NCI-H1092 (cell line): ENCODE data around the gene SERINC4.
A peak's percentile ranks its signal among the peaks of the same experiment; 100 is the strongest.

Experiments
- DNase-seq: peaks from one replicate; lab custom pipeline; 2025; lab: John Stamatoyannopoulos, UW

Gene SERINC4

DNA sequence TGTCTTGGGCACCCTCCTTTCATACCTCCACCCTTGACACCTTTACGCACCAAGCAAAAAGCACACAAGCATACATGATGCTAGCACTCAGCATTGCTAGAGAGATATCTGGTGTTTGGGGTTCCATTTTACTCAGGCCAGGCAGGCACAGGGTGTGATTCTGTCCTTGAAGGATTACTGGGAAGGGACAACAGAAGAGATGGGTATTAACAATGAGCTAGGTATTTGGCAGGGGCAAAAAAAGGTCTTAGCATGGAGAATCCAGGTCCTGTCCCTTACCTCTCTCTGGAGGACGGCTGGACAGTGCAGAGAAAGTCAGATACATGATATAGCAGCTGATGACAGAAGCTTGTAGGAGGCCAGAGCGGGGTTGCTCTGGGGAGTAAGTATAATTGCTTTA lies 3.5 kb downstream of the SERINC4 start:
- no peak for DNase-seq

DNA sequence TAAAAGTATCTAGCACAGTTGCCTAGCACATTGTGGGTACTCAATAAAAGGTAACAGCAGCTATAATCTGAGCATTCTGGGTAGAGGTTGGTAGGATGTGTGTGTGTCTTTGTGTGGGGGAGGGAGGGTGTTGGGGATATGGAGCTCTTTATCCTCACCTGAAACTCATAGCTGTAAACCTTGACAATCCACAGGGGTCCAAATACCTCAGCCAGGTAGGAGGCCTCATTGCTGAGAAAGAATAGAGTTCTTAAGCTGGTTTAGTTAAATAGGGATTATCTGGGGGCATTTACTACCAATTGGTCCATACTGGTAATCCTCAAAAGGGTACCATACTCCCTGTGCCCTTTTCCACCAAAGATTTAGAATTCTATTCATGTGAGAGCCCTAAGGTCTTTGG lies 4.0 kb downstream of the SERINC4 start:
- no peak for DNase-seq

DNA sequence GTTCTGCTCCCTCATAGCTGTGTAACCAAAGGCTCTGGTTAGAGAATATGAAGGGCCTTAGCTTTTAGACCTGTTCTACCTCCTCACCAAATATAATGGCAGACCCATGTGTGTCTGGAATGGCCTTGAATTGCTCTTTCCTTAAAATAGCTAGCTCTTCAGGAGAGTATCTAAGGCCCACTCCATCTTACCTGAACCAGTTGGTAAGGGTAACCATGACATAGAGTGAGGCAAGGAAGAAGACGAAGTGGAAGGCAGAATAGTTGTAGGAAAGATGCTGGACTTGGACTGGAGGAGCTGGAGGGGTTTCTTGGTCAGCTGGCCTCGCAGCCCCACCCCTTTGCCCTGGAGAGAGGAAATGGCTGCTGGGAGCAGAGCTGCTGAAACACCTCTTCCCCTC lies 4.8 kb downstream of the SERINC4 start:
- DNase-seq = no peak

DNA sequence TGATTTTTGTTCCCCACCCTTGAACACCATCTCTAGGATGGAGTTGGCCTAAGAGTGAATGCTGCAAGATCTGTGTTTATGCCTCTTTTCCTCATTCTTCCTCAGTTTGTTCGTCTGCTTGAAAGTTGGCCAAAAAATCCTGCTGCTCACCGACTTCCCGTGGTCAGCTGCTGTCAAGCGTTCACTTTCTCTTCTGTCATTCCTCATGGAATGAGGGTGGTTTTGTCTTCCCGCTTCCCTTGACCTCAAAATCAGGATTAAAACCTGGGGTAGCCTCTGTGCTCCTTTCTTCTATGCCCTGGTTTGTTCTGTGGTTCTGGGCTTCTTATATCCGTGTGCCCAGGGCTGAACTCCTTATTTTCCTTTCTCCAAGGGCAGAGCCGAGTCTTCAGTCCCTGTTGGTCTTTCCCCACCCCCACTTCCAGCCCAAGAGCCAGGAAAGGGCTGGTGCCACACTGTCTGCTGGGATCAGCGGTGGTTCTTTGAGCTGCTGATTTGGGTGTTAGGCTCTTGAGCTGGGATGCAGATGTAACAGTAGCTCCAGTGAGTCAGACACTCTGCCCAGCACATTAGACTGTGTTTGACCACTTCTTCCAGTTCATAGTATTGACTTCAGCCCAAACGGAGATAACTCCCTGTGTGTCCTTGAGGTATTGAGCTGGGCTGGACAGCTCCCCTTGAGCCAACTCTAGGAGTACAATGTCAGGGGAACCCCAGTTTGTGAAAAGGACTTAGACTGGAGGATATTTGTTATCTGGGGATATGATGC lies 5.6 kb downstream of the SERINC4 start:
- no peak for DNase-seq

DNA sequence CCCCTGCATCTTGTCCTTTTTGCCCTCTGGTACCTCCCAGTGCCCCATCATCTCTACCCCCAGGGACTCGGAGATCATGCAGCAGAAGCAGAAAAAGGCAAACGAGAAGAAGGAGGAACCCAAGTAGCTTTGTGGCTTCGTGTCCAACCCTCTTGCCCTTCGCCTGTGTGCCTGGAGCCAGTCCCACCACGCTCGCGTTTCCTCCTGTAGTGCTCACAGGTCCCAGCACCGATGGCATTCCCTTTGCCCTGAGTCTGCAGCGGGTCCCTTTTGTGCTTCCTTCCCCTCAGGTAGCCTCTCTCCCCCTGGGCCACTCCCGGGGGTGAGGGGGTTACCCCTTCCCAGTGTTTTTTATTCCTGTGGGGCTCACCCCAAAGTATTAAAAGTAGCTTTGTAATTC lies 6.4 kb downstream of the SERINC4 start:
- no peak for DNase-seq

DNA sequence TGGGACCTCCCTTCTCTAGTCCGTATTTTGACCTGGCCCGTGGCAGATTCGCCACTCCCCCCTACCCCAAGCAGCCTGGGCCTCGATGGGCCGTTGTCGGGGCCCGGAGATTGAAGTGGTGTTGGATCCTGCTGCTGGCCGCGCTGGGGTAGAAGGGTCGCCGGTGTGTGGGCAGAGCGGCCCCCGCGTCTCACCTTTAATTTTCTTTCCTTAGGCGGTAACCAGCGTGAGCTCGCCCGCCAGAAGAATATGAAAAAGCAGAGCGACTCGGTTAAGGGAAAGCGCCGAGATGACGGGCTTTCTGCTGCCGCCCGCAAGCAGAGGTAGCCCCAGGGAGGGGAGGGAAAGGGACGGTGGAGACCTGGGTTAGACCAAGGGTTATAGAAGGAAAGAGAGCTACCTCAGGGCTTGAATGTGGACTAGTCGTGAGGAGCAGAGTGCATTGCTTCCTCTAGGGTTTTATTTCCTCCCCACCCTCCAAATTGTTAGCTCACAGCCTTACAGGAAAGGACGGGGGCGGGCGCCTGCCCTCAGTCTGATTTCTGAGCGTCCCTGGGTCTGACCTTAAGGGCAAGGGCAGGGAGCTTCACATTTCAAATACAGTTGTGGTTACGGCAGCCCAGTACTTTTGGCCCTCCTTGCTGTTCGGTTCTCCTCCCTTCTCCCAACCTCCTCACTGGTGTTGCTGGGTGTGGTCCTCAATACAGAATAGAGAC lies 7.1 kb downstream of the SERINC4 start:
- no peak for DNase-seq

DNA sequence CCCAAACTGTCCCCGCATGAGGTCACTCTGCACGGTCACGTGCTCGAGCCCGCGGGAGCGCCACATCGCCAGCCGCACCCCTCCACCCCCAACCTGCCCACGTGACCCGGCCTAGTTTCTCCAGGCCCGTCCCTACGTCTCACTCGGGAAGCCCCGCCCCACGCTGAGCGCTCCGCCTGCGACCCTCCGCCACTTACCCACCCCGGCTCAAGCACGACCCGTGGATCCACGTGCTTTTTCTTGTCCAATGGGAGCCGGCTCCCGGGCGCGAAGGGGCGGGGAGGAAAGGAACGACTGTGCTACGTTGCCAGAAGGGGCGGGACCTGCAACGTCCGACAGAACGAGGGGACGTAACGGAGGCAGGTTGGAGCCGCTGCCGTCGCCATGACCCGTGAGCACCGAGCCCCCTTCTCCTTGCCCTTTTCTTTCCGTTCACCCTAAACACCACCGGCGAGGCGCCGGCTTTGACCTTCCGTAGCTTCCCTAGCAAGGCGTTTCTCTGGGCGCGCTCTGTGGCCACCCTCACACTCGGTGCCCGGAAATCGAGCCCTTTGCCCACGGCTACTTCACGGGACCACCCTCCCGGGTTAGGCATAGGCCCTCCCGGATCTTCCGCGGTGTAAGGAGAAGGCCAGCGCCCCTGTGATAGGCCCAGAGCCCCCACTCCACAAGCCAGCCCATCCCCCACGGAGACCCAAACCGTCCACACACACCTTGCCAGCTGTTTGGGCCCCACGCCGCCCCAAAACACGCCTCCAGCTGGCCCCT lies 7.8 kb downstream of the SERINC4 start, which contains the start of gene SERF2:
SERF2 (plus strand) TSS at position 328 of the 768 bp plus-strand sequence; CDS start at position 385, 57 bp downstream.
- DNase-seq = peak; percentile 97

DNA sequence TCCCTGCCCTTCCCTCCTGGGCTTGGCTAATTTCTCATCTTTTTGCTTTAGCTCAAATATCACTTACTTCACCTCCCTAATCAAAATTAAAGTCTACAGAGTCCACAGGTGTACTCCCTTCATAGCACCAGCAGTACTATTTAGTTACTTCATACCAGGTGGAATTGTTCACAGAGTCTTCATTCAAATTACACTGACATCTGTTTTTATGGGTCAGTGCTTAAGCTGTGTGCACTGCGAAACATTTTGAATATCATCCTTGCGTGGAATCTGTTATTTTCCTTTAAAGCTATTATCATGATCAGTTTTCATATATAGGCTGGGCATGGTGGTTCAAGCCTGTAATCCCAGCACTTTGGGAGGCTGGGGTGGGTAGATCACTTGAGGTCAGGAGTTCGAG lies 10.6 kb downstream of the SERINC4 start:
- no peak for DNase-seq

DNA sequence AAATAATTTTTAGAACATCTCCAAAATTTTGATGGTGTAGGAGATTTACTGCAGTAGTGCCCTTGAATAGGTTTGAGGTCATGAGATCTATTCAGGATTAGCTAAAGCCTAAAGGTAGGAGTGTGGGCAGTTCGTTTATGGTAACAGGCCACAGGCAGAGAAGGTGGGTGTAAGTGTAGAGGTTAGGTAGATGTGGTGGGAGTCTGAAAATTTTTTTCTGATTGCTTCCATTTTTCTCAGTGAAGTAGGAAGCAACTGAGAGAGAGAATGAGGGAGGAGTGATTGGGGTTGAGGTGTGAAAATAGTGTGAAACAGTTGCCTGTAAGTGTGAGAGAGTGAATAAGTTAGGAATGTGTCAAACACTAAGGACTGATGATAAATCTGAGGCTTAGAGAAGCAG lies 21.0 kb downstream of the SERINC4 start:
- DNase-seq = no peak

DNA sequence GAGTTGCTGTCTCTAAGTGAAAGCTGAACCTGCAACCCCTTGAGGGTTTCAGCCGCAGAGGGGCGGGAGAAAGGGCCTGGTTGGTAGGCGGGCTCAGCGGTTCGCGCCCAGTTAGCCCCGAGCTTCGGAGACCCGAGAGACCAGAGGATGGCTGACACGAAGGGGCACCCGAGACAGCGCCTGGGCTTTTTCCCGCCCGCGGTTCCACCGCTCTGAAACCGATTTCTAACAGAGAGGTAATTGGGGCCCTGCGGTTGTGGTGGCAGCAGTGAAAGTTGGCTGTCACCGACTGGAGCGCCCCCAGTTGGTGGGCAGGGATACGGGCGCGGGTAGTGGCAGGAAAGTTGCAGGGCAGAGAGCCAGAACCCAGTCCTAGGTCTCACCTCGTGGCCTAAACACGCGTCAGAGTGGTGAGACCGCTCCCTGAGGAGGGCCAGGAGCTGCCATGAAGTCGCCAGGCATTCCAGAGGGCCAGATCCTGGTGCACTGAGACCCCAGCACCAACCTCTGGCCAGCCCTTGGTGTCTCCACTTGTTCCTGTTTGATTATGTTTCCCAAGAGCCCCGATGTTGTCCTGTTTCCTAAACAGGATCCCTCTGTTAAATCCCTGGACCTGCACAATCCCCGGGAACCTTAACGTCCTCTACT lies 22.6 kb downstream of the SERINC4 start:
- DNase-seq = peak; percentile 64

DNA sequence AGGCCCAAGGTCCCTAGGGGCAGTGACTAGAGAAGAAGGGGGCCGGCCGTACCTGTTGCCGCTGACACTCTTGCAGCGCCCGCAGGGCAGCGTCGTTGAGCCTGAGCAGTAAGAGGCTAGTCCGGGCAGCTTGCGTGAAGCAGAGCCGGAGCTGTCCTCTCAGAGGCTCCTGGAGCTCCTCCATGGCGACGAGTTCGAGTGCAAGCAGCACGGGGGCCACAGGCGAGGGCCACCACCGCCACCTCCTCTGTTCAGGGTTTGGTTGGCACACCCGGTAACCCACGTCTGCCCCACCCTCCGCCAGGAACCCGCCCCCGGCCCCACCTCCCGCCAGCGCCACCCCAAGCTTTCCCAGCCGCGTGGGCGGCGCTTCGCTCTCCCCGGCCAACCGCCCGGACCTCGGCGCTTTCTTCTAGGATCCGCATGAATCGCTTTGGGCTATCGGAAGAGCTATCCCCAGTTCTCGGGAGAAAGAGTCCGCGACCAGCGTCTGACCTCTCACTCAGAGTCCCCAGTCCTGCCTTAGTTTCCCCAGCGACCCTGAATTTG lies 23.2 kb downstream of the SERINC4 start, which contains the start of gene ELL3:
ELL3 (minus strand) TSS at position 249 of the 549 bp plus-strand sequence; CDS start at position 184, 65 bp downstream.
- peak; percentile 64 for DNase-seq

DNA sequence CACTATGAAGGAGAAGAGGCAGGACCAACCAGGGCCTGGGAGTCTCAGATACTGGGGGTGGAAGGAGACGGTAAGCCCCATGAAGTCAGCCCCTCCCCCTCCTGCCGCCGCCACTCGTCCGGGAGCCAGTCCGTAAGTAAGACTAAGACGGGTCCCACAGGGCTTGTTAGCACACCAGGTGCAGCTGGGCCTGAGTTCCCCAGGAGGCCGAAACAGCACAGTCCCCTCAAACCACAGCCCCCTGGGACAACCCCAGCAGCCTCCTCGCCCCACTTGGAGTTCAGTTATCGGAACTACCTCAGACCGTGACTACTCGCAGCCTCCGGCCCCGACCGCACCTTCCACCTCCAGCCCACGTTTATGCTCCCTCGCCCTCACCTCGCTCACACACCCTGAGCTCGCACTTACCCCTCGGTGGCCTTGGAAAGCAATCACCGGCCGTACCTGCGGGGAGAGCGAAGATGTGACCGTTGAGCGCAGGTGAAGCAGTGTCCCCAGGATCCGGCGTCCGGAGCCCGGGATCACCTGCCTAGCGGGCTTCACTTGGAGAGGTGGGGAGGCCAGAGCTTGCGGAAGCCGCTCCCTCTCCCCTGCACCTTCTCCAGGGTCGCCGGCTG lies 23.8 kb downstream of the SERINC4 start:
- DNase-seq = no peak

DNA sequence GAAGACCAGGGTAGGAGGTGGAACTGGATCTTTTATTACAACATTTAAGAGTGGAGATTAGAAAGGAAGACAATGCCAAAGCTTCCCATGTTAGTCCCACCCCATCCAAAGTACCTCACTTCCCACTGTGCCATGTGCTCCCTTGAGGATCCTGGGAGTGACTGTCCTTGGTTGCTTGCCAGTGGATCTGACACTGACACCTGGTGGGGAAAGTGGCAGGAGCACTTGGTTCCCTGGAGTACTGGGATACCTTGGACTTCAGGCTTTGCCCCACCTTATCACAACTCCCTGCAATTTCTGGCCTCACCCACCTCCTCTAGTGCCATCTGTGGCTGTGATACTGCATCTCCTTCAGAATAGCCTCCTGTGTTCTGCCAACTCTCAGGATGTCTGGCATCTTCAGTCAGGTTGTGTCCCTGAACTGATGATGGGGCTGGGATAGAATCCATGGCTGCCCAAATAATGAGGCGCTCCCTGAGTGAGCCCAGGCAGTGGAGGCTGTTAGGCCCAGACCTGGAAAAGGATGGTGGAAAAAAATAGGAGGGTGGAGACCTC lies 24.5 kb downstream of the SERINC4 start:
- peak; percentile 20 for DNase-seq

DNA sequence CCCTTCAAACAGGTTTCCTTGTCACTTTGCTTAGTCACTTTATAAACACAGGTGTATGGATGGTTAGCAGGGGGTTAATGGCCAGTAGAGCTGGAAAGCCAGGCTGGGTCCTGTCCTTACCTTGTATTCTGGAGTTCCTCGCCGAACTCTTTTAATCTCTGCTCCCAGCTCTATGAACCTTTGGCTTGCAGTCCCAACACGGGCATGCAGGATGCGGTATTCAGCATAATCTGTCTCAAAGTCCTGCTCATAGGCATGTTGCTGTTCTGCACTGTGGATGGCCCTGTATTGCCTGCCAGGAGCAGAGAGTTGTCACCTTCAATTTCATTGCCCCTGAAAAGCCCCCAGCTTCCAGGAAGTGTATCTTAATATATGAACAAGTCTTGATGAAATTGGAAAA lies 26.0 kb downstream of the SERINC4 start:
- DNase-seq = no peak

DNA sequence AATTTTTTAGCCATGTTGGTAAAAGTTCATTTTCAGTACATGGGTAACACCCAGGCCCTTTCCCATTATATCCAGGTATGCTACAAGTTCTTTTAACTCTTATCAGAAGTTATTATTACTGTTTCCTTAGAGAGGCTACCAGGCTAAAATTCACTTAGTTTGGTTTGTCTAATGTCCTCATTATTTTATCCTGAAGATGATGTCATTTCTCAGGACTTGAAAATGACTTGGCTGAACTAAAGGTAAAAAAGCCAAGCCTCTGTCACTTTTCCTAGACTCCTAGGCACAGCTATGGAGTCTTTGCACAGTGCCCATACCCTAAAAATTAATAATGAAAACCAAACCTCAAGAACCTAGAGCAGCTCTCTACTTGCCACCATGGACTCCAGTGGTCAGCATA lies 27.4 kb downstream of the SERINC4 start:
- no peak for DNase-seq

DNA sequence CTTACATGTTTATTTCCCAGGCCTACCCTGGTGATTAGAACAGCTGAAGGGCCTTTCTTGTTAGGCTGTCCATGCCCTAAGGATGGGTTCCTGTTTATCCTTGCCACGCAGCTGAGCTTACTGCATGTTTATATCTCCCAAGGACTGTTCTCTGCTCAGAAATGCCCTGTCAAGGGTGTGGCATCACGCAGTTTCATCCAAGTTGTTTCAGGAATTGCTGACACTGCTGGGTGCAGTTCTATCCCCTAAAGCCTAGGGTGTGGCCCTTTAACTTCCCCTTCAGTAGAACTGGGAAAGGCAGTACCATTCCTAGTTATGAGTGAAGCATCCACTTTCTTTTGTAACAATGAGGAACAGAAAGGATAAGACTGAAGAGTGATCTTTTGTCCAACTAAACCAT lies 28.2 kb downstream of the SERINC4 start:
- no peak for DNase-seq

DNA sequence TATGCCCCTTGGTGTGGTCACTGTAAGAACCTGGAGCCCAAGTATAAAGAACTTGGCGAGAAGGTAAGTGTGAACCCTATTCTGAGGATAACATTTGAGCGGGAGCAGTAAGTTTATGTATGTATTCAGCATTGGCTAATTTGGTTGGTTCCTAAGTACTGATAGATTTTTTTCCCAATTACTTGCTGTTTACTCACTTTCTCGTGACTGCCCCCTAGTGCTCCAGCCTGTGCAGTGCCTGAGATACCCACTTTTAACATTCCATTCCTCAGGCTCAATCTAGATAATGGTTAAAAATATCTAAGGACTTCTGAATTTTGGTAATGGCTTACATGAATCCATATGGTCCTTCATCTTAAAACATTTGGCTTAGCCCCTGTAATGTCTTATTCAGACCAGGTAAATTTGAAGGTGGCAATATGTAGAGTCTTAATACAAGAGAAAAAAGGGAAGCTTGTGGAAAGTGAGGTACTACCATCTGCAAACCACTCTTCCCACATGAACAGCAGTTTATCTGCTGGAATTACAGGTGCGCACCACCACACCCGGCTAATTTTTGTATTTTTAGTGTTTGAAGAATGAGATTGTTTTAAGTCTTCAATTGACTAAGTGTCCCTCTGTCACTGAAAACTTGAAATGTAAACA lies 30.3 kb downstream of the SERINC4 start:
- no peak for DNase-seq

DNA sequence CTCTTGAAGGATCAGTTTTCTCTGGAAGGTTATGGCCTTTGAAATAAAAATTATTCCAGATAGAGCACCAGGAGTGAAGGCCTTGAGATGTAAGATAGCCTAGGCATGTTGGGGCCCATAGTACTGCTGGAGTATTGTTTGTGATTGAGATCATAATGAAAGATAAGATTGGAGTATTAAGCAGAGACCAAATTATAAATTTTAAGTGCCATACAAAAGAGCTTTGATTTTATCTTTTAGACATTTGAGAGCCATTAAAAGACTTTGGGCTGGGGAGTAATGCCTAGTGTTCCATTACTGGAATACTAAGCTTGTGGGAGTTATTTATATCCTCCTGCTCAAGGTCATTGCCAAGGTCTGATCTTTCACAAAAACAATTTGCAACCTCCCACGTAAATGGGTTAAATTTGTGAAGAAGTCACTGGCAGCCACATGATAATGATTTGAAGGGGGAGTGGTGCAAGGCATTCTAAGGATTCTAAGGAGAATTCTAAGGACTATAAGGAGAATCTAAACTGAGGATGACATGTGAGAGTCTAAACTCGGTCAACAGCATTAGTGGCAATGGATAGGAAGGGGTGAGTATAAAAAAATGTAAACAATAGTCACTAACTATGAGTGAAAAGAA lies 36.1 kb downstream of the SERINC4 start:
- DNase-seq = no peak

DNA sequence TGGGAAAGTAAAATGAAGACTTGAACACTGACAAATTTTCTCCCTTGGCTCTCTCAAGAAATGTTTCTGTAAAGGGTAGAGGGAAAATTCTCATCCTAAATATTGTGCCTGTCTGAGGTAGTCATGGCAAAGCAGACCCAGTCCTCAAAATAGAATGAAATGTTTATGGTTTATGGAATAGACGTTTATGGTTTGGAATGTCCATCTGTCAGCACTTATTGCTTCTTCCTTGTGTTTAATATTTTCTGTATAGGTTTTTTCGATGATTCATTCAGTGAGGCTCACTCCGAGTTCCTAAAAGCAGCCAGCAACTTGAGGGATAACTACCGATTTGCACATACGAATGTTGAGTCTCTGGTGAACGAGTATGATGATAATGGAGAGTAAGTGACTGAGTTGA lies 37.2 kb downstream of the SERINC4 start:
- no peak for DNase-seq

DNA sequence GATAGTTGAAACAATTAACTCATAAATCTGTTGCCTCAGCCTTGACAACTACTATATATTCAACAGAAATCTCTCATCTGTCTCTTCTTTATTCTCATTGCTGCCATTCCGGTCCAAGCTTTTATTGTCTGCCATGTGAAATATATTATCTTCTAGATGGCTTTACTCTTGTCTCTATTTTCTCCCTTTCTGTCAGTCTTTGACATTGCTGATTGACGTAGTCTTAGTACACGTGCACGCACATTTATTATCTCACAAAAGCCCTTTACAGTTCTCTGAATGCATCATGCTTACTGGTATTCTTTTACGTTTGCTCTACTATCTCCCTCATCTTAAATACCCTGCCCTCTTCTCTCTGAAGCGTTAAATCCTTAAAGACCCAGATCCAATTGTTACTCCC lies 48.1 kb downstream of the SERINC4 start:
- no peak for DNase-seq
